Gastrocnemius medialis (tissue), 4 donors: ENCODE data around the gene SH3RF1.

Experiments used
- CTCF ChIP-seq, 5 experiments: fragments of 450-650 bp in 3 of 5; fragments of 200-600 bp in 2 of 5; sonication (generic) in 2 of 5; IDR thresholded peaks in 4 of 5; conservative IDR thresholded peaks in 1 of 5; 1 replicate in 4 of 5; 2 replicates in 1 of 5; pipeline ENCODE4 v1.5.1; 2016 to 2019; ENCODE audit warnings: antibody characterized with exemption in 5 of 5, mild to moderate bottlenecking in 3 of 5, moderate library complexity in 3 of 5
- POLR2A ChIP-seq, 2 donors: fragments of 450-650 bp; IDR thresholded peaks; one replicate each; pipeline ENCODE4 v1.6.1; 2017; ENCODE audit warnings: antibody characterized with exemption in 2 of 2, mild to moderate bottlenecking in 2 of 2, moderate library complexity in 2 of 2

GRCh38 chr4:169248645-169249044 lies 22.1 kb downstream of the SH3RF1 start:
- TF ChIP-seq CTCF (IDR thresholded peaks at IDR 0.05 in 4 of 5, conservative IDR thresholded peaks at IDR 0.05 in 1 of 5) (no peak), POLR2A (IDR thresholded peaks at IDR 0.05) (no peak)
